Measurements from ENCODE around the gene PDE8B.

- TF ChIP-seq CTCF (IDR thresholded peaks at IDR 0.05; ENCODE audit: low read length), result no peak
- no peak for TF ChIP-seq EZH2 (IDR thresholded peaks at IDR 0.05; ENCODE audit: borderline replicate concordance, low read length)
These were observed 216.2 kb downstream of the PDE8B start for GRCh38 chr5:77426670-77427069.
